ENCODE data around the gene NLGN1. TPM values are rescaled to one million over a fixed set of nuclear protein-coding genes. Genes with fewer than 3 reads are reported as not detected.

Gene NLGN1
- total RNA-seq, 2 donors from 2014 or later: 0.98 to 2.0 TPM

- DNase-seq (no peak), ATAC-seq (no peak)
- intact Hi-C loops (cut with DNase I, micrococcal nuclease): no loop called here
These were observed 734.5 kb downstream of the NLGN1 start for GRCh38 chr3:174132006-174132405.

- ATAC-seq: no peak
- intact Hi-C loops (cut with DNase I, micrococcal nuclease): no loop called here
- no peak for DNase-seq
These were observed 735.0 kb downstream of the NLGN1 start for GRCh38 chr3:174132421-174133042.

- DNase-seq (no peak), ATAC-seq (no peak)
- intact Hi-C loops (cut with DNase I, micrococcal nuclease): no loop called here
These were observed 748.5 kb downstream of the NLGN1 start for GRCh38 chr3:174146008-174146407.

- no peak for DNase-seq
- intact Hi-C loops (cut with DNase I, micrococcal nuclease): no loop called here
- no peak for ATAC-seq
These were observed 750.3 kb downstream of the NLGN1 start for GRCh38 chr3:174147798-174148197.

GRCh38 chr3:174153871-174154270 lies 756.3 kb downstream of the NLGN1 start:
- ATAC-seq: no peak
- no peak for DNase-seq
- intact Hi-C loops (cut with DNase I, micrococcal nuclease): no loop called here

- DNase-seq: no peak
- ATAC-seq: no peak
- intact Hi-C loops (cut with DNase I, micrococcal nuclease): no loop called here
These were observed 758.7 kb downstream of the NLGN1 start for GRCh38 chr3:174156200-174156599.

GRCh38 chr3:174158674-174159073 lies 761.1 kb downstream of the NLGN1 start:
- ATAC-seq (no peak), DNase-seq (no peak)
- intact Hi-C loops (cut with DNase I, micrococcal nuclease): no loop called here

GRCh38 chr3:174159604-174160003 lies 762.1 kb downstream of the NLGN1 start:
- ATAC-seq (no peak), DNase-seq (no peak)
- intact Hi-C loops (cut with DNase I, micrococcal nuclease): no loop called here

- DNase-seq: no peak
- ATAC-seq: no peak
- intact Hi-C loops (cut with DNase I, micrococcal nuclease): no loop called here
These were observed 765.0 kb downstream of the NLGN1 start for GRCh38 chr3:174162550-174162949.

GRCh38 chr3:174168026-174168425 lies 770.5 kb downstream of the NLGN1 start:
- no peak for DNase-seq
- no peak for ATAC-seq
- intact Hi-C loops (cut with DNase I, micrococcal nuclease): no loop called here

GRCh38 chr3:174168538-174169254 lies 771.2 kb downstream of the NLGN1 start:
- intact Hi-C loops (cut with DNase I, micrococcal nuclease): no loop called here
- no peak for DNase-seq
- ATAC-seq: no peak

GRCh38 chr3:174169736-174170135 lies 772.2 kb downstream of the NLGN1 start:
- no peak for ATAC-seq
- intact Hi-C loops (cut with DNase I, micrococcal nuclease): no loop called here
- no peak for DNase-seq

GRCh38 chr3:174170248-174170647 lies 772.7 kb downstream of the NLGN1 start:
- ATAC-seq: no peak
- intact Hi-C loops (cut with DNase I, micrococcal nuclease): no loop called here
- no peak for DNase-seq

GRCh38 chr3:174186377-174186989 lies 788.9 kb downstream of the NLGN1 start:
- ATAC-seq (no peak), DNase-seq (no peak)
- intact Hi-C loops (cut with DNase I, micrococcal nuclease): no loop called here

- intact Hi-C loops (cut with DNase I, micrococcal nuclease): no loop called here
- DNase-seq (no peak), ATAC-seq (no peak)
These were observed 793.8 kb downstream of the NLGN1 start for GRCh38 chr3:174191380-174191779.

GRCh38 chr3:174191895-174192294 lies 794.4 kb downstream of the NLGN1 start:
- DNase-seq: no peak
- ATAC-seq: no peak
- intact Hi-C loops (cut with DNase I, micrococcal nuclease): no loop called here

GRCh38 chr3:174192471-174192870 lies 794.9 kb downstream of the NLGN1 start:
- no peak for DNase-seq
- ATAC-seq: no peak
- intact Hi-C loops (cut with DNase I, micrococcal nuclease): no loop called here

GRCh38 chr3:174193604-174194003 lies 796.1 kb downstream of the NLGN1 start:
- no peak for ATAC-seq
- intact Hi-C loops (cut with DNase I, micrococcal nuclease): no loop called here
- no peak for DNase-seq

- ATAC-seq (no peak), DNase-seq (no peak)
- intact Hi-C loops (cut with DNase I, micrococcal nuclease): no loop called here
These were observed 799.9 kb downstream of the NLGN1 start for GRCh38 chr3:174197416-174197815.

- ATAC-seq: no peak
- DNase-seq: no peak
- intact Hi-C loops (cut with DNase I, micrococcal nuclease): no loop called here
These were observed 800.7 kb downstream of the NLGN1 start for GRCh38 chr3:174198199-174198598.

Measured in left colon (tissue), 2 donors.